SK-N-SH (cell line): ENCODE results near the gene TMOD4. TPM values are rescaled to one million over a fixed set of nuclear protein-coding genes. Genes with fewer than 3 reads are reported as not detected.

Experiments used
- CTCF ChIA-PET: fragments of 300-600, 350-600 bp; formaldehyde crosslinking; extraction: SDS; loops from one replicate; lab custom pipeline; 2021; lab: Yijun Ruan, JAX
- POLR2A ChIA-PET: fragments of 350-600 bp; sonication (Branson Sonifier 250); formaldehyde crosslinking; extraction: SDS; loops from one replicate; lab custom pipeline; 2020; ENCODE audit warnings: antibody characterized with exemption, inconsistent platforms; lab: Yijun Ruan, JAX
- DNase-seq: peaks from one replicate; pipeline ENCODE4 v3.0.0; 2012
- H2AFZ ChIP-seq: fragments of 200-600 bp; sonication (generic); 2 replicates; pipeline ENCODE4 v1.8.1; 2016; ENCODE audit warnings: antibody characterized with exemption, mild to moderate bottlenecking, low read depth
- H3F3A ChIP-seq: fragments of 200-600 bp; sonication (generic); replicated peaks from 2 replicates; pipeline ENCODE3; 2016; ENCODE audit warnings: antibody characterized with exemption, mild to moderate bottlenecking; ENCODE audit not compliant: insufficient read depth
- H3K27ac ChIP-seq, 2 experiments: fragments of 200-500 bp in 1 of 2; fragments of 200-600 bp in 1 of 2; sonication (Bioruptor generic) in 1 of 2; sonication (generic), shearing (Covaris generic) in 1 of 2; 2 replicates each; pipeline versions ENCODE4 v1.5.1 to v1.6.1; 2014 to 2016; ENCODE audit warnings: low read depth in 2 of 2, inconsistent platforms in 1 of 2, low read length in 1 of 2, mild to moderate bottlenecking in 1 of 2, mixed read lengths in 1 of 2
- H3K27me3 ChIP-seq: fragments of 200-600 bp; sonication (generic), shearing (Covaris generic); 2 replicates; pipeline ENCODE4 v1.6.1; 2016; ENCODE audit warnings: mixed run types; ENCODE audit not compliant: insufficient read depth
- H3K36me3 ChIP-seq, 2 experiments: fragments of 200-500 bp in 1 of 2; fragments of 200-600 bp in 1 of 2; sonication (Bioruptor generic) in 1 of 2; sonication (generic) in 1 of 2; replicated peaks in 1 of 2; 2 replicates each; pipeline versions ENCODE3 to v1.5.1; 2014 to 2016; ENCODE audit warnings: low read length in 1 of 2, mild to moderate bottlenecking in 1 of 2; ENCODE audit not compliant: insufficient read depth in 2 of 2, control insufficient read depth in 1 of 2
- H3K4me1 ChIP-seq, 2 experiments: fragments of 200-500 bp in 1 of 2; fragments of 200-600 bp in 1 of 2; sonication (Bioruptor generic) in 1 of 2; sonication (generic), shearing (Covaris generic) in 1 of 2; 2 replicates each; pipeline versions ENCODE4 v1.5.1 to v1.6.1; 2014 to 2016; ENCODE audit warnings: low read depth in 1 of 2, low read length in 1 of 2, mixed run types in 1 of 2; ENCODE audit not compliant: insufficient read depth in 2 of 2, control insufficient read depth in 1 of 2
- H3K4me2 ChIP-seq: fragments of 200-600 bp; sonication (generic), shearing (Covaris generic); 2 replicates; pipeline ENCODE4 v1.6.1; 2017; ENCODE audit warnings: mixed run types
- H3K4me3 ChIP-seq, 2 experiments: fragments of 200-500 bp in 1 of 2; fragments of 200-600 bp in 1 of 2; sonication (Bioruptor generic) in 1 of 2; sonication (generic), shearing (Covaris generic) in 1 of 2; 2 replicates each; pipeline versions ENCODE4 v1.5.1 to v1.8.1; 2014 to 2016; ENCODE audit warnings: low read depth in 2 of 2, inconsistent platforms in 1 of 2, low read length in 1 of 2, mild to moderate bottlenecking in 1 of 2, mixed read lengths in 1 of 2, moderate library complexity in 1 of 2
- H3K79me2 ChIP-seq: fragments of 200-600 bp; sonication (generic); 2 replicates; pipeline ENCODE4 v1.8.1; 2017; ENCODE audit warnings: mild to moderate bottlenecking; ENCODE audit not compliant: insufficient read depth
- H3K9ac ChIP-seq: fragments of 200-600 bp; sonication (generic); 2 replicates; pipeline ENCODE4 v1.6.1; 2017; ENCODE audit warnings: mixed run types
- H3K9me2 ChIP-seq: fragments of 200-600 bp; sonication (generic); 2 replicates; pipeline ENCODE4 v1.6.1; 2017; ENCODE audit warnings: mixed run types
- H3K9me3 ChIP-seq: fragments of 200-600 bp; sonication (generic); 2 replicates; pipeline ENCODE4 v1.6.1; 2017; ENCODE audit warnings: mixed run types, mild to moderate bottlenecking, moderate library complexity
- H4K20me1 ChIP-seq: fragments of 200-600 bp; sonication (generic); 2 replicates; pipeline ENCODE4 v1.6.1; 2017; ENCODE audit warnings: mild to moderate bottlenecking, mixed run types; ENCODE audit not compliant: insufficient read depth
- CHD2 ChIP-seq: fragments of 150-350 bp; IDR thresholded peaks from 2 replicates; pipeline ENCODE4 v1.6.1; 2018; ENCODE audit warnings: low read length; ENCODE audit not compliant: partially characterized antibody
- ELF1 ChIP-seq: IDR thresholded peaks from 2 replicates; pipeline ENCODE4 v1.4.0; 2012
- FOXJ3 ChIP-seq: sonication (generic); formaldehyde crosslinking; IDR thresholded peaks from 2 replicates; pipeline ENCODE4 v1.5.1; 2020; ENCODE audit warnings: mild to moderate bottlenecking, missing genetic modification reagents
- FOXM1 ChIP-seq: IDR thresholded peaks from 2 replicates; pipeline ENCODE4 v1.4.0; 2012; ENCODE audit warnings: low read depth, mild to moderate bottlenecking
- GABPA ChIP-seq: IDR thresholded peaks from 2 replicates; pipeline ENCODE4 v1.4.0; 2012; ENCODE audit warnings: low read depth, mild to moderate bottlenecking
- GATA2 ChIP-seq: sonication (generic); formaldehyde crosslinking; IDR thresholded peaks from 2 replicates; pipeline ENCODE4 v1.5.0; 2020; ENCODE audit warnings: mild to moderate bottlenecking, missing genetic modification reagents
- JUND ChIP-seq: IDR thresholded peaks from 2 replicates; pipeline ENCODE4 v1.4.0; 2012
- MEF2A ChIP-seq: IDR thresholded peaks from 2 replicates; pipeline ENCODE4 v1.4.0; 2012; ENCODE audit warnings: low read depth, borderline replicate concordance
- NRF1 ChIP-seq: IDR thresholded peaks from 2 replicates; pipeline ENCODE4 v1.6.1; 2012; ENCODE audit warnings: low read depth, mild to moderate bottlenecking, low read length
- RXRA ChIP-seq: IDR thresholded peaks from 2 replicates; pipeline ENCODE4 v1.4.0; 2012; ENCODE audit warnings: low read depth, mild to moderate bottlenecking, borderline replicate concordance
- SMC3 ChIP-seq: IDR thresholded peaks from 2 replicates; pipeline ENCODE4 v1.6.1; 2012; ENCODE audit warnings: low read depth, low read length, improper control_type of control experiment
- TCF12 ChIP-seq: IDR thresholded peaks from 2 replicates; pipeline ENCODE4 v1.4.0; 2012
- TEAD4 ChIP-seq: IDR thresholded peaks from 2 replicates; pipeline ENCODE4 v1.4.0; 2012; ENCODE audit warnings: mild to moderate bottlenecking, borderline replicate concordance; ENCODE audit not compliant: insufficient read depth
- YY1 ChIP-seq: IDR thresholded peaks from 2 replicates; pipeline ENCODE4 v1.4.0; 2012; ENCODE audit warnings: low read depth, mild to moderate bottlenecking
- WGBS: methylation state at CpG from one replicate; pipeline ENCODE4 v1.1.6; 2017; ENCODE audit warnings: low lambda C conversion rate; 5-methylcytosine and 5-hydroxymethylcytosine counted together
- polyA plus RNA-seq, 3 experiments: library from polyadenylated mRNA; depleted of rRNA; stranded (reverse); fragments of >200 nt; gene quantifications; 2 replicates each; pipeline ENCODE4 v1.2.3, GENCODE V29; 2012
- TF ChIP-seq, protein P1 (sequence below): IDR thresholded peaks from 2 replicates; pipeline ENCODE4 v1.6.1; 2012; ENCODE audit warnings: mild to moderate bottlenecking, low read depth, low read length, moderate library complexity
- TF ChIP-seq, protein P2 (sequence below): IDR thresholded peaks from 2 replicates; pipeline ENCODE4 v1.4.0; 2012; ENCODE audit warnings: low read depth, borderline replicate concordance
- TF ChIP-seq, protein P3 (sequence below): IDR thresholded peaks from 2 replicates; pipeline ENCODE4 v1.4.0; 2012; ENCODE audit warnings: low read depth
- TF ChIP-seq, protein P4 (sequence below): IDR thresholded peaks from 2 replicates; pipeline ENCODE4 v1.4.0; 2012; ENCODE audit warnings: low read depth, borderline replicate concordance
- TF ChIP-seq, protein P5 (sequence below): IDR thresholded peaks from 2 replicates; pipeline ENCODE4; 2012
- TF ChIP-seq, protein P6 (sequence below): fragments of 150-350 bp; IDR thresholded peaks from 2 replicates; pipeline ENCODE4 v1.6.1; 2017; ENCODE audit warnings: antibody characterized with exemption, low read length, low read depth, borderline replicate concordance

Gene TMOD4
- polyA plus RNA-seq, 1 of the 3 experiments (the other 2 are of a cell fraction), result 0.59 TPM

DNA sequence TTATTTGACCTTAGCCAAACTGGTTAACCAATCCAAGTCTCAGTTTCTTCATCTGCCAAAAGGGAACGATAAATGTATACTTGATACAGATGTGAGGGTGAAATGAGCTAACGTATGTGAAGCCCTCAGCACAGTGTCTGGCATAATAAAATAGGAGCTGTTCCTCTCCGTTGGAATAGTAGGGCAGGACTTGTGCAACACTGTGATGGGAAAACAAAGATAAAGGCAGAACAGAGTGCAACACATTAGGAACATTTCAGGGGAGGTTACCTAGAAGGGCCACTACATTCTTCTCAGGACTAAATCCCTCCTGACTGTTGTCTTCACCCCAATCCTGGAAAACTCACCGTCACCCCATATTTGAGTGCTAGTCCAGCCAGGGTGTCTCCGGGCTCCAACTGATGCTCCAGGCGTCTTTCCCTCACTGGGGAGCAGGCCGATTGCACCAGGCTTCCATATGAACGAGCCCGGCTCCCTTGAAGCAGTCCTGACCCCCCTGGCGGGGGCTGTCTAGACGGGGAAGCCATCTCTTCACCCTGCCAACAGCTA is 11.0 kb downstream of the TMOD4 start:
- CTCF ChIA-PET, result interaction anchor here (0.7 to 1.8 kb wide), 8 partner anchors 9 to 176 kb away, joined by 3 to 12 read pairs (median 4); partner anchors contain the start of genes CDC42SE1, GABPB2, TMOD4 and TNFAIP8L2
- 23% methylated on average over 6 of the region's 11 CpGs for WGBS

DNA sequence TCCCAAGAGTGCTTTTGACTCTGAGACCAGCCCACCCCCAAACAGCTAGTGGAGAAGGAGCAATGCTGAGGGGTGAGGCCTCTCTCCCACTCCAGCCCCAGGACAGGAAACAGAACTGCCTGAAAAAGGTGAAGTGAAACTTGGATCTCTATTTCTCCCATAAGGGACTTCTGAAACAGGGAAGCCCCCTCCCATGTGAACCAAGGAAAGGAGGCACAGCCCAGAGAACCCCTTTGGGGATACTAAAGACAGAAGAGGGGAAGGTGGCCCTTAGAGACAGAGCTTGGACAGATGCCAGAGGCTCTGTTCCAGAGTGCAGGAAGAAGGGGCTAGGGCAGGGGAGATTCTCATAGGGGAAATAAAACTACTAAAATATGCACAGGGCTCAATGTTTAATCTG is 16.4 kb downstream of the TMOD4 start:
- Histone ChIP-seq H3K27me3 (no peaks in the 10 kb centered on the region), H4K20me1 (no peaks in the 10 kb centered on the region), H3K36me3 (peaks cover 9 to 40% of the 10 kb centered on the region in 2 experiments), H3K9me3 (no peaks in the 10 kb centered on the region), H2AFZ (no peak overlapping the region), H3K4me2 (no peak overlapping the region), H3K4me3 (no peak overlapping the region), H3F3A (peaks cover 5% of the 10 kb centered on the region), H3K4me1 (peaks cover 0 to 2% of the 10 kb centered on the region in 2 experiments; a peak in 1 of 4 replicates), H3K79me2 (peaks cover 7% of the 10 kb centered on the region; the same call in 1 of the 2 replicates), H3K27ac (no peak overlapping the region), H3K9ac (no peak overlapping the region), H3K9me2 (no peaks in the 10 kb centered on the region)
- DNase-seq, result no peak
- ChIA-PET POLR2A (no interaction called here), CTCF (interaction anchor here (0.8 to 6.6 kb wide), 3 partner anchors 60 to 163 kb away, joined by 3 to 113 read pairs (median 3); no protein-coding TSS in a partner anchor)
- TF ChIP-seq FOXM1 (no peak), JUND (no peak), YY1 (no peak), ELF1 (no peak), RXRA (no peak), GABPA (no peak), MEF2A (no peak), NRF1 (no peak), CHD2 (no peak), GATA2 (CRISPR knock-in tag) (no peak), FOXJ3 (CRISPR knock-in tag) (no peak), SMC3 (no peak)
- TF ChIP-seq, protein P1, sequence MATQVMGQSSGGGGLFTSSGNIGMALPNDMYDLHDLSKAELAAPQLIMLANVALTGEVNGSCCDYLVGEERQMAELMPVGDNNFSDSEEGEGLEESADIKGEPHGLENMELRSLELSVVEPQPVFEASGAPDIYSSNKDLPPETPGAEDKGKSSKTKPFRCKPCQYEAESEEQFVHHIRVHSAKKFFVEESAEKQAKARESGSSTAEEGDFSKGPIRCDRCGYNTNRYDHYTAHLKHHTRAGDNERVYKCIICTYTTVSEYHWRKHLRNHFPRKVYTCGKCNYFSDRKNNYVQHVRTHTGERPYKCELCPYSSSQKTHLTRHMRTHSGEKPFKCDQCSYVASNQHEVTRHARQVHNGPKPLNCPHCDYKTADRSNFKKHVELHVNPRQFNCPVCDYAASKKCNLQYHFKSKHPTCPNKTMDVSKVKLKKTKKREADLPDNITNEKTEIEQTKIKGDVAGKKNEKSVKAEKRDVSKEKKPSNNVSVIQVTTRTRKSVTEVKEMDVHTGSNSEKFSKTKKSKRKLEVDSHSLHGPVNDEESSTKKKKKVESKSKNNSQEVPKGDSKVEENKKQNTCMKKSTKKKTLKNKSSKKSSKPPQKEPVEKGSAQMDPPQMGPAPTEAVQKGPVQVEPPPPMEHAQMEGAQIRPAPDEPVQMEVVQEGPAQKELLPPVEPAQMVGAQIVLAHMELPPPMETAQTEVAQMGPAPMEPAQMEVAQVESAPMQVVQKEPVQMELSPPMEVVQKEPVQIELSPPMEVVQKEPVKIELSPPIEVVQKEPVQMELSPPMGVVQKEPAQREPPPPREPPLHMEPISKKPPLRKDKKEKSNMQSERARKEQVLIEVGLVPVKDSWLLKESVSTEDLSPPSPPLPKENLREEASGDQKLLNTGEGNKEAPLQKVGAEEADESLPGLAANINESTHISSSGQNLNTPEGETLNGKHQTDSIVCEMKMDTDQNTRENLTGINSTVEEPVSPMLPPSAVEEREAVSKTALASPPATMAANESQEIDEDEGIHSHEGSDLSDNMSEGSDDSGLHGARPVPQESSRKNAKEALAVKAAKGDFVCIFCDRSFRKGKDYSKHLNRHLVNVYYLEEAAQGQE, result no peak
- TF ChIP-seq, protein P2, sequence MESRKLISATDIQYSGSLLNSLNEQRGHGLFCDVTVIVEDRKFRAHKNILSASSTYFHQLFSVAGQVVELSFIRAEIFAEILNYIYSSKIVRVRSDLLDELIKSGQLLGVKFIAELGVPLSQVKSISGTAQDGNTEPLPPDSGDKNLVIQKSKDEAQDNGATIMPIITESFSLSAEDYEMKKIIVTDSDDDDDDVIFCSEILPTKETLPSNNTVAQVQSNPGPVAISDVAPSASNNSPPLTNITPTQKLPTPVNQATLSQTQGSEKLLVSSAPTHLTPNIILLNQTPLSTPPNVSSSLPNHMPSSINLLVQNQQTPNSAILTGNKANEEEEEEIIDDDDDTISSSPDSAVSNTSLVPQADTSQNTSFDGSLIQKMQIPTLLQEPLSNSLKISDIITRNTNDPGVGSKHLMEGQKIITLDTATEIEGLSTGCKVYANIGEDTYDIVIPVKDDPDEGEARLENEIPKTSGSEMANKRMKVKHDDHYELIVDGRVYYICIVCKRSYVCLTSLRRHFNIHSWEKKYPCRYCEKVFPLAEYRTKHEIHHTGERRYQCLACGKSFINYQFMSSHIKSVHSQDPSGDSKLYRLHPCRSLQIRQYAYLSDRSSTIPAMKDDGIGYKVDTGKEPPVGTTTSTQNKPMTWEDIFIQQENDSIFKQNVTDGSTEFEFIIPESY, result no peak
- TF ChIP-seq, protein P3, sequence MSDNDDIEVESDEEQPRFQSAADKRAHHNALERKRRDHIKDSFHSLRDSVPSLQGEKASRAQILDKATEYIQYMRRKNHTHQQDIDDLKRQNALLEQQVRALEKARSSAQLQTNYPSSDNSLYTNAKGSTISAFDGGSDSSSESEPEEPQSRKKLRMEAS, result no peak
- TF ChIP-seq, protein P4, sequence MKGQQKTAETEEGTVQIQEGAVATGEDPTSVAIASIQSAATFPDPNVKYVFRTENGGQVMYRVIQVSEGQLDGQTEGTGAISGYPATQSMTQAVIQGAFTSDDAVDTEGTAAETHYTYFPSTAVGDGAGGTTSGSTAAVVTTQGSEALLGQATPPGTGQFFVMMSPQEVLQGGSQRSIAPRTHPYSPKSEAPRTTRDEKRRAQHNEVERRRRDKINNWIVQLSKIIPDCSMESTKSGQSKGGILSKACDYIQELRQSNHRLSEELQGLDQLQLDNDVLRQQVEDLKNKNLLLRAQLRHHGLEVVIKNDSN, result no peak
- TF ChIP-seq, protein P5, sequence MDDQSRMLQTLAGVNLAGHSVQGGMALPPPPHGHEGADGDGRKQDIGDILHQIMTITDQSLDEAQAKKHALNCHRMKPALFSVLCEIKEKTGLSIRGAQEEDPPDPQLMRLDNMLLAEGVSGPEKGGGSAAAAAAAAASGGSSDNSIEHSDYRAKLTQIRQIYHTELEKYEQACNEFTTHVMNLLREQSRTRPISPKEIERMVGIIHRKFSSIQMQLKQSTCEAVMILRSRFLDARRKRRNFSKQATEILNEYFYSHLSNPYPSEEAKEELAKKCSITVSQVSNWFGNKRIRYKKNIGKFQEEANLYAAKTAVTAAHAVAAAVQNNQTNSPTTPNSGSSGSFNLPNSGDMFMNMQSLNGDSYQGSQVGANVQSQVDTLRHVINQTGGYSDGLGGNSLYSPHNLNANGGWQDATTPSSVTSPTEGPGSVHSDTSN, result no peak
- TF ChIP-seq, protein P6, sequence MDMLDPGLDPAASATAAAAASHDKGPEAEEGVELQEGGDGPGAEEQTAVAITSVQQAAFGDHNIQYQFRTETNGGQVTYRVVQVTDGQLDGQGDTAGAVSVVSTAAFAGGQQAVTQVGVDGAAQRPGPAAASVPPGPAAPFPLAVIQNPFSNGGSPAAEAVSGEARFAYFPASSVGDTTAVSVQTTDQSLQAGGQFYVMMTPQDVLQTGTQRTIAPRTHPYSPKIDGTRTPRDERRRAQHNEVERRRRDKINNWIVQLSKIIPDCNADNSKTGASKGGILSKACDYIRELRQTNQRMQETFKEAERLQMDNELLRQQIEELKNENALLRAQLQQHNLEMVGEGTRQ, result no peak

More for the DNA sequence above, 11.0 kb downstream of the TMOD4 start:
- Histone ChIP-seq H2AFZ (peak overlapping the region; percentile 89), H3K4me3 (peak overlapping the region; percentile 84 to 86), H3K27me3 (no peaks in the 10 kb centered on the region), H4K20me1 (no peaks in the 10 kb centered on the region), H3K36me3 (peaks cover 18 to 35% of the 10 kb centered on the region in 2 experiments), H3K9me2 (no peaks in the 10 kb centered on the region), H3F3A (no peaks in the 10 kb centered on the region), H3K9ac (peak overlapping the region; percentile 83), H3K4me2 (peak overlapping the region; percentile 95), H3K4me1 (peaks cover 4 to 15% of the 10 kb centered on the region in 2 experiments; a peak in 2 of 4 replicates), H3K79me2 (peaks cover 40% of the 10 kb centered on the region), H3K27ac (peak overlapping the region; percentile 63 to 92; a peak in 3 of 4 replicates), H3K9me3 (no peaks in the 10 kb centered on the region)
- no peak for TF ChIP-seq CHD2
- no peak for TF ChIP-seq TCF12
- TF ChIP-seq TEAD4, result no peak
- no peak for DNase-seq
- POLR2A ChIA-PET, result interaction anchor here (0.9 kb wide), 1 partner anchor 25 kb away, joined by 4 read pairs; the partner anchor contains the start of gene VPS72
